Panc1 (cell line): ENCODE results near the gene RNF182. TPM values are rescaled to one million over a fixed set of nuclear protein-coding genes. Genes with fewer than 3 reads are reported as not detected.

Experiments
- ATAC-seq: fragments of 200-7000 bp; cut with Tn5 transposase; 2 replicates; pipeline ENCODE4 v1.9.1; 2020; ENCODE audit warnings: mild to moderate bottlenecking, moderate library complexity
- BruUV-seq: library from RNA; stranded (reverse); fragments of 400-500 nt; replicated peaks from 2 replicates; lab custom pipeline; 2021; lab: Mats Ljungman, UMichigan
- CTCF ChIA-PET: fragments of 300-600 bp; sonication (Branson Sonifier 250); formaldehyde crosslinking; loops from one replicate; lab custom pipeline; 2022; ENCODE audit warnings: antibody characterized with exemption; lab: Charles Lee
- POLR2A ChIA-PET: fragments of 300-600 bp; sonication (Branson Sonifier 250); formaldehyde crosslinking; loops from one replicate; lab custom pipeline; 2022; ENCODE audit warnings: antibody characterized with exemption; lab: Charles Lee
- DNase-seq: peaks from one replicate; pipeline ENCODE4 v3.0.0-alpha.2; 2010; ENCODE audit warnings: low read depth, low spot score
- H3K27ac ChIP-seq: 2 replicates; pipeline ENCODE4 v1.5.1; 2011; ENCODE audit warnings: mild to moderate bottlenecking, low read length, inconsistent platforms
- H3K27me3 ChIP-seq: fragments of 200-500 bp; sonication (Bioruptor generic); 2 replicates; pipeline ENCODE4 v1.6.0; 2014; ENCODE audit warnings: low read length, inconsistent platforms; ENCODE audit not compliant: control insufficient read depth, insufficient read depth
- H3K36me3 ChIP-seq: fragments of 200-500 bp; sonication (Bioruptor generic); 2 replicates; pipeline ENCODE4 v1.5.1; 2014; ENCODE audit warnings: inconsistent platforms, mild to moderate bottlenecking, low read length, moderate library complexity; ENCODE audit not compliant: control insufficient read depth, insufficient read depth
- H3K4me1 ChIP-seq: 2 replicates; pipeline ENCODE4 v1.5.1; 2011; ENCODE audit warnings: inconsistent platforms, mild to moderate bottlenecking, low read length, moderate library complexity; ENCODE audit not compliant: control insufficient read depth, insufficient read depth
- H3K4me3 ChIP-seq, 2 experiments: 2 replicates each; pipeline ENCODE4 v1.5.1; 2011 to 2012; ENCODE audit warnings: low read depth in 2 of 2, low read length in 2 of 2, mild to moderate bottlenecking in 2 of 2, inconsistent platforms in 1 of 2, moderate library complexity in 1 of 2
- H3K9me3 ChIP-seq: fragments of 200-500 bp; sonication (Bioruptor generic); 2 replicates; pipeline ENCODE4 v1.5.1; 2014; ENCODE audit warnings: low read depth, mild to moderate bottlenecking, inconsistent platforms, low read length, moderate library complexity; ENCODE audit not compliant: control insufficient read depth, insufficient read depth
- POLR2AphosphoS5 ChIP-seq: IDR thresholded peaks from 2 replicates; pipeline ENCODE4 v1.6.1; 2012; ENCODE audit warnings: mild to moderate bottlenecking, low read depth, low read length, moderate library complexity
- SIN3A ChIP-seq: IDR thresholded peaks from 2 replicates; pipeline ENCODE4 v1.6.1; 2012; ENCODE audit warnings: low read depth, mild to moderate bottlenecking, low read length, moderate library complexity, borderline replicate concordance; ENCODE audit not compliant: insufficient read depth
- TCF7L2 ChIP-seq: IDR thresholded peaks from 2 replicates; pipeline ENCODE4 v1.6.1; 2011; ENCODE audit warnings: mild to moderate bottlenecking, low read depth, low read length, inconsistent platforms
- in situ Hi-C: cut with HindIII; loops from 2 replicates; pipeline ENCODE4 v1.10.0; 2016; ENCODE audit warnings: low sequenced_read_pairs, low pct_unique_long_range_greater_than_20kb
- intact Hi-C: fragments of 100-400 bp; cut with micrococcal nuclease; formaldehyde crosslinking; loops from one replicate; pipeline ENCODE4 v1.10.0; 2022; ENCODE audit not compliant: unreplicated experiment
- total RNA-seq: library from RNA; stranded (reverse); gene quantifications from one replicate; pipeline ENCODE4 v1.2.1, GENCODE V29; 2021; ENCODE audit not compliant: unreplicated experiment
- TF ChIP-seq, protein P1 (sequence below), 2 experiments: IDR thresholded peaks; 2 replicates each; pipeline ENCODE4 v1.6.1; 2011 to 2012; ENCODE audit warnings: low read depth in 2 of 2, control low read depth in 1 of 2, low read length in 1 of 2, mild to moderate bottlenecking in 1 of 2, moderate library complexity in 1 of 2; ENCODE audit not compliant: insufficient read depth in 1 of 2
- TF ChIP-seq, protein P2 (sequence below): fragments of 450-650 bp; IDR thresholded peaks from 2 replicates; pipeline ENCODE4 v1.5.1; 2017; ENCODE audit warnings: mild to moderate bottlenecking

RNF182 gene
- total RNA-seq, 1 experiment from 2014 or later: 22.2 TPM

DNA sequence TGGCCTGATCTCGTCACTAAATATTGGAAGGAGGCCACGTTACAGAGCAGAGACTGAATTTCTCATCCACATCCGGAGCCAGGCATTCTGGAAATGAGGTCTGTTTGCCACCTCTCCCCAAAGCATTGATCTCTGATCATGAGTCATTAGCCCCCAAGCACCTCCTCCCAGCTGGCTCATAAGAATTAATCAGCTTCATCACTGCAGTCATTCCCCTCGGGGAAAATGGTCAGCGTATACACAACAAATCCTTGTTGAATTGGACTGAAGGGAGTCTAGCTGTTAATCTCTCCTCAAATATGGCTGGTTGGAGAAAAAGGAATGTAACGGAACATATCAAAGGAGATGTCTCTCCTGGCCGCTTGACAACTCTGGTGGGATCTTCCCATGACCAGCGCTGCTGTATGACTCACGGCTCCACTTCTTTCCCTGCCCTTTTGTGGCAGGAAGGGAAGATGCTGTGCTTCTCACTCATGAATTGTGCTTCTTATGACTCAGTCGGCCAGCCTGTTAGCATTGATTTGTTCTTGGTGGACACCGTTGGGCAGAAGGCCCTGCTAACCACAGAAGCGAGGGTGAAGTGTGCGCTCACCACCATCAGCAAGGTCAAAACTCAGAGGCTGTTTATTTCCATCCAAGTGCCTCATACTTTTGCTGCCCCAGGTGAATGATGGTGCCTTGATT lies 76.7 kb downstream of the RNF182 start:
- ChIA-PET CTCF (no interaction called here), POLR2A (no interaction called here)
- peak overlapping the region; percentile 9 to 55 for H3K4me3 ChIP-seq
- DNase-seq (peak; percentile 67), ATAC-seq (peak; percentile 94)
- BruUV-seq: no TSS peak
- H3K27me3 ChIP-seq: no peaks in the 10 kb centered on the region
- intact Hi-C loops (no loop called here), in situ Hi-C loops (no loop called here)
- peaks cover 17% of the 10 kb centered on the region for H3K4me1 ChIP-seq
- no peaks in the 10 kb centered on the region for H3K36me3 ChIP-seq
- peaks cover 8% of the 10 kb centered on the region; the same call in 1 of the 2 replicates for H3K9me3 ChIP-seq
- H3K27ac ChIP-seq: peak overlapping the region; percentile 53
- TF ChIP-seq, protein P1, sequence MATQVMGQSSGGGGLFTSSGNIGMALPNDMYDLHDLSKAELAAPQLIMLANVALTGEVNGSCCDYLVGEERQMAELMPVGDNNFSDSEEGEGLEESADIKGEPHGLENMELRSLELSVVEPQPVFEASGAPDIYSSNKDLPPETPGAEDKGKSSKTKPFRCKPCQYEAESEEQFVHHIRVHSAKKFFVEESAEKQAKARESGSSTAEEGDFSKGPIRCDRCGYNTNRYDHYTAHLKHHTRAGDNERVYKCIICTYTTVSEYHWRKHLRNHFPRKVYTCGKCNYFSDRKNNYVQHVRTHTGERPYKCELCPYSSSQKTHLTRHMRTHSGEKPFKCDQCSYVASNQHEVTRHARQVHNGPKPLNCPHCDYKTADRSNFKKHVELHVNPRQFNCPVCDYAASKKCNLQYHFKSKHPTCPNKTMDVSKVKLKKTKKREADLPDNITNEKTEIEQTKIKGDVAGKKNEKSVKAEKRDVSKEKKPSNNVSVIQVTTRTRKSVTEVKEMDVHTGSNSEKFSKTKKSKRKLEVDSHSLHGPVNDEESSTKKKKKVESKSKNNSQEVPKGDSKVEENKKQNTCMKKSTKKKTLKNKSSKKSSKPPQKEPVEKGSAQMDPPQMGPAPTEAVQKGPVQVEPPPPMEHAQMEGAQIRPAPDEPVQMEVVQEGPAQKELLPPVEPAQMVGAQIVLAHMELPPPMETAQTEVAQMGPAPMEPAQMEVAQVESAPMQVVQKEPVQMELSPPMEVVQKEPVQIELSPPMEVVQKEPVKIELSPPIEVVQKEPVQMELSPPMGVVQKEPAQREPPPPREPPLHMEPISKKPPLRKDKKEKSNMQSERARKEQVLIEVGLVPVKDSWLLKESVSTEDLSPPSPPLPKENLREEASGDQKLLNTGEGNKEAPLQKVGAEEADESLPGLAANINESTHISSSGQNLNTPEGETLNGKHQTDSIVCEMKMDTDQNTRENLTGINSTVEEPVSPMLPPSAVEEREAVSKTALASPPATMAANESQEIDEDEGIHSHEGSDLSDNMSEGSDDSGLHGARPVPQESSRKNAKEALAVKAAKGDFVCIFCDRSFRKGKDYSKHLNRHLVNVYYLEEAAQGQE (IDR thresholded peaks at IDR 0.05; ENCODE audit: insufficient read depth in 1 of 2, low read depth in 2 of 2, low read length in 1 of 2): no peak
- TF ChIP-seq TCF7L2: peak; percentile 60

DNA sequence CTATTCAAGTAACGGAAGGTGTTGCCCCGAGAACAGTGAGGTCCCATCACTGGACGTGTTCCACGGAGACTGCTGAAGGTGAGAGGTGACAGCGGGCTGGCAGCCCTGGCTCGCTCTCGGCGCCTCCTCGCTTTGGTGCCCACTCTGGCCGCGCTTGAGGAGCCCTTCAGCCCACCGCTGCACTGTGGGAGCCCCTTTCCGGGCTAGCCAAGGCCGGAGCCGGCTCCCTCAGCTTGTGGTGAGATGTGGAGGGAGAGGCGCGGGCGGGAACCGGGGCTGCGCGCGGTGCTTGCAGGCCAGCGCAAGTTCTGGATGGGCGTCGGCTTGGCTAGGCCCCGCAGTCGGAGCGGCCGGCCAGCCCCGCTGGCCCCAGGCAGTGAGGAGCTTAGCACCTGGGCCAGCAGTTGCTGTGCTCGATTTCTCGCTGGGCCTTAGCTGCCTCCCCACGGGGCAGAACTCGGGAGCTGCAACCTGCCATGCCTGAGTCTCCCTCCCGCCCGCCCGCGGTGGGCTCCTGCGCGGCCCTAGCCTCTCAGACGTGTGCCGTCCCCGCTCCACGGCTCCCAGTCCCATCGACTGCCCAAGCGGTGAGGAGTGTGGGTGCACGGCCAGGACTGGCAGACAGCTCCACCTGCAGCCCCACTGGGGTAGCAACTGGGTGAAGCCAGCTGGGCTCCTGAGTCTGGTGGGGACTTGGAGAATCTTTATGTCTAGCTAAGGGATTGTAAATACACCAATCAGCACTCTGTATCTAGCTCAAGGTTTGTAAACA lies 77.6 kb downstream of the RNF182 start:
- TF ChIP-seq, protein P1 (IDR thresholded peaks at IDR 0.05; ENCODE audit: insufficient read depth in 1 of 2, low read depth in 2 of 2, low read length in 1 of 2): no peak
- TF ChIP-seq TCF7L2: no peak
- TF ChIP-seq, protein P2, sequence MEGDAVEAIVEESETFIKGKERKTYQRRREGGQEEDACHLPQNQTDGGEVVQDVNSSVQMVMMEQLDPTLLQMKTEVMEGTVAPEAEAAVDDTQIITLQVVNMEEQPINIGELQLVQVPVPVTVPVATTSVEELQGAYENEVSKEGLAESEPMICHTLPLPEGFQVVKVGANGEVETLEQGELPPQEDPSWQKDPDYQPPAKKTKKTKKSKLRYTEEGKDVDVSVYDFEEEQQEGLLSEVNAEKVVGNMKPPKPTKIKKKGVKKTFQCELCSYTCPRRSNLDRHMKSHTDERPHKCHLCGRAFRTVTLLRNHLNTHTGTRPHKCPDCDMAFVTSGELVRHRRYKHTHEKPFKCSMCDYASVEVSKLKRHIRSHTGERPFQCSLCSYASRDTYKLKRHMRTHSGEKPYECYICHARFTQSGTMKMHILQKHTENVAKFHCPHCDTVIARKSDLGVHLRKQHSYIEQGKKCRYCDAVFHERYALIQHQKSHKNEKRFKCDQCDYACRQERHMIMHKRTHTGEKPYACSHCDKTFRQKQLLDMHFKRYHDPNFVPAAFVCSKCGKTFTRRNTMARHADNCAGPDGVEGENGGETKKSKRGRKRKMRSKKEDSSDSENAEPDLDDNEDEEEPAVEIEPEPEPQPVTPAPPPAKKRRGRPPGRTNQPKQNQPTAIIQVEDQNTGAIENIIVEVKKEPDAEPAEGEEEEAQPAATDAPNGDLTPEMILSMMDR: no peak
- no peak for TF ChIP-seq SIN3A
- no peak for TF ChIP-seq POLR2AphosphoS5
- Histone ChIP-seq H3K4me1 (peaks cover 17% of the 10 kb centered on the region), H3K27me3 (no peaks in the 10 kb centered on the region), H3K4me3 (no peak overlapping the region), H3K27ac (peak overlapping the region; percentile 53), H3K9me3 (peaks cover 7% of the 10 kb centered on the region; the same call in 1 of the 2 replicates), H3K36me3 (no peaks in the 10 kb centered on the region)
- ChIA-PET CTCF (interaction anchor here (0.7 kb wide), 1 partner anchor 44 kb away, joined by 7 read pairs; no protein-coding TSS in a partner anchor), POLR2A (interaction anchor here (0.6 kb wide), 1 partner anchor 62 kb away, joined by 8 read pairs; no protein-coding TSS in a partner anchor)
- in situ Hi-C loops: no loop called here
- intact Hi-C loops: no loop called here
- no TSS peak for BruUV-seq
- ATAC-seq: no peak
- DNase-seq: no peak
